ENCODE results near the gene SS18L1.

The SS18L1 gene

GRCh38 chr20:62195736-62196135 is 52.2 kb downstream of the SS18L1 start:
- no peak for DNase-seq (ENCODE audit: low spot score)

GRCh38 chr20:62196286-62196685 is 52.7 kb downstream of the SS18L1 start:
- DNase-seq (ENCODE audit: low spot score), result no peak

- no peak for DNase-seq (ENCODE audit: low spot score)
These were observed 53.7 kb downstream of the SS18L1 start for GRCh38 chr20:62197311-62197710.

DNA sequence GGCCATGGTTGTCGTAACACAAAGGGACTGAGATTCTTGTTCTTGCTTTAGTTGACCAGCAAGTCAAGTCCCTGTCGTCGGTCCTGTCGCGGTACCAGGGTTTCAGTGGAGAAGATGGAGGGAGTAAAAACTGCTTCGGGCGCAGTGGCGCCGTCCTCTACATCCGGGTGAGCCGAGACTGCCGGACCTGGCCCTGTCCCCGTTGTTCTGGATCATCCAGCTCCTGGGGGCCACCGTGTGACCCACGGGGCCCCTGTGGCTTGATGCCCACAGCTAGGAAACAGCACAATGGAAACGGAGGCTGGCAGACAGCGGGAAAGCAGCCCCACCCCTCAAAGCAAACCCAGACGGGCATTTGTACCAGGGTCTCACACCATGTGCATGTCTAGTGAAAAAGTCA is 54.2 kb downstream of the SS18L1 start:
- no peak for DNase-seq (ENCODE audit: low spot score)

GRCh38 chr20:62198496-62198895 is 54.9 kb downstream of the SS18L1 start:
- no peak for DNase-seq (ENCODE audit: low spot score)

GRCh38 chr20:62198931-62199330 is 55.4 kb downstream of the SS18L1 start:
- no peak for DNase-seq (ENCODE audit: low spot score)

DNA sequence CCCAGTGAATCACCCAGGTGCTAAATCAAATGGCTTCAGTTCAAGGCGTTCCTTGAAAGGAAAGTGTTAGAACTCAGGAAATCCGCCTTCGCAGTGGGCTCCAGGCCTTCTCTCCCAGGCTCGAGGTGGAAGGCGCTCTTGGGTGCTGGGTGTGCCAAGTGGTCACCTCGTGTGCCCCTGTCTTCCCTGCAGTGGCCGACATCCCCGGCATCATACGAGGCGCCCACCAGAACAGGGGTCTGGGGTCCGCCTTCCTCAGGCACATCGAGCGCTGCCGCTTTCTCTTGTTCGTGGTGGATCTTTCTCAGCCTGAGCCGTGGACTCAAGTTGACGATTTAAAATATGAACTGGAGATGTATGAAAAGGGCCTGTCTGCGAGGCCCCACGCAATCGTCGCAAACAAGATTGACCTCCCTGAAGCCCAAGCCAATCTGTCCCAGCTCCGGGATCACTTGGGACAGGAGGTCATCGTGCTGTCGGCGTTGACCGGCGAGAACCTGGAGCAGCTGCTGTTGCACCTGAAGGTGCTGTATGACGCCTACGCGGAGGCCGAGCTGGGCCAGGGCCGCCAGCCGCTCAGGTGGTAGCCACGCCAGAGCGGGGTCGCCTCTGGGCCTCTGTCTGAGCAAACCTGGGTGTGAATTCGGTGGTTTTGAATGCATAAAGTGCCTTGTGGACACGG is 57.1 kb downstream of the SS18L1 start:
- no peak for DNase-seq (ENCODE audit: low spot score)

- no peak for DNase-seq (ENCODE audit: low spot score)
These were observed 57.9 kb downstream of the SS18L1 start for GRCh38 chr20:62201173-62202082.

DNA sequence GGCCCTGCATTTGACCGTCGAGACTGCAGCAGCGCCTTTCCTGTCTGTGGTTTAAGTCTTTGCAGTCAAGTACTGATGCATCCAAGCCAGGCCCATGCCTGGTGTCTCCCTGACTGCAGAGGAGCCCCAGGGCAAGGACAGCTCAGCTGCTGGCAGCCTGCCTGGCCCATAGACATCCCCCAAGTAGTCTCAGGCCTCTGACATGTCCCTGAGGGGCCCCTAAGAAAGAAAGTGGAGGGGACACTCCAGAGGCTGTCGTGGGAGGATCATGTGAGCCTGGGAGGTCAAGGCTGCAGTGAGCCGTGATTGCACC is 58.5 kb downstream of the SS18L1 start:
- DNase-seq (ENCODE audit: low spot score), result no peak

DNA sequence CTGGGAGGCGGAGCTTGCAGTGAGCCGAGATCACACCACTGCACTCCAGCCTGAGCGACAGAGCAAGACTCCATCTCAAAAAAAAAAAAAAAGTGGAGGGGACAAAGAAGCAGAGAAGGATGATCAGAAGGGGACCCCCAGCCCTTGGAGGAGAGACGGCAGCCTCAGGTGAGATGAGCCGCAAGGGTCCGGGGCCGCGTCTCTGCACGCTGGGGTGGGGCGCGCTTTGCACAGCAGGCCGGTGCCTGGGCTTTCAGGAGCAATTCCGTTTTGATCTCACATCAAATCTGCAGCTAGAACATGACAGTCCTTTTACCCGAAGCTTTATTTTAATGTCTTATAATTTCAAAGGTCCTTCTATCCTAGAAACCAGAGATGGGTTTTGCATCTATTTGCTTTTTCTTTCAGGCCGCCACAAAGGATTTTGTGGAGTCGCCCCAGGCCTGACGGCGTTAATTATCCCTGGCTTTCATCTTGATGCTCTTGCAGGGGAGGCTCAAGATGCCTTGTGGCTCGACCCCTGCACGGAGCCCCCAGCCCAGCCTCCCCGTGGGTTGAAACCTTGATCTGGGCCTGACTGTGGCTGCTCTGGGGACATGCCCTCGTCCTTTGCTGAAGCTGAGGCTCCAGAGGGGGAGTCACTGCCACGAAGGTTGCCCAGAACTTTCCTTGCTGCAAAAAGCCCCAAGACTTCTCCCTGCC is 59.3 kb downstream of the SS18L1 start:
- DNase-seq (ENCODE audit: low spot score), result no peak

GRCh38 chr20:62203378-62204030 is 59.9 kb downstream of the SS18L1 start:
- no peak for DNase-seq (ENCODE audit: low spot score)

GRCh38 chr20:62205618-62206387 is 62.2 kb downstream of the SS18L1 start:
- DNase-seq (ENCODE audit: low spot score), result no peak

DNA sequence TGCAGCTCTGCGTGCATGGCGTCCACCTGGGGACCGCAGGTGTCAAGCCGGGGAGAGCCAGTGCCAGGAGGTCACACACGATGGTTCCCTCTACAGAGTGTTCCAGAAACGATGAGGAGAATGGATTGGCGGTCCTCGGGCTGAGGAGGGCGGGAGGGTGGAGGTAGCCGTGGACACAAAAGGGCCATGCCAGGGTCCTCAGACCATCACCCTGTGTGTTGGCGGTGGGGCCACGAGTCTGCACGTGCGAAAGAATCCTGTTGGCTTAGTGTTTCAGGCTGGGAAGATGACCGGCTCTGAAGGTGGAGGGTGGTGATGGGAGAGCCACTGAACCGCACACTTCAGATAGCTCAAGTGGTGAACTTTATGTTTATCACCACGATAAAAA is 62.8 kb downstream of the SS18L1 start:
- no peak for DNase-seq (ENCODE audit: low spot score)

GRCh38 chr20:62208061-62208794 is 64.7 kb downstream of the SS18L1 start:
- DNase-seq (ENCODE audit: low spot score), result no peak

DNA sequence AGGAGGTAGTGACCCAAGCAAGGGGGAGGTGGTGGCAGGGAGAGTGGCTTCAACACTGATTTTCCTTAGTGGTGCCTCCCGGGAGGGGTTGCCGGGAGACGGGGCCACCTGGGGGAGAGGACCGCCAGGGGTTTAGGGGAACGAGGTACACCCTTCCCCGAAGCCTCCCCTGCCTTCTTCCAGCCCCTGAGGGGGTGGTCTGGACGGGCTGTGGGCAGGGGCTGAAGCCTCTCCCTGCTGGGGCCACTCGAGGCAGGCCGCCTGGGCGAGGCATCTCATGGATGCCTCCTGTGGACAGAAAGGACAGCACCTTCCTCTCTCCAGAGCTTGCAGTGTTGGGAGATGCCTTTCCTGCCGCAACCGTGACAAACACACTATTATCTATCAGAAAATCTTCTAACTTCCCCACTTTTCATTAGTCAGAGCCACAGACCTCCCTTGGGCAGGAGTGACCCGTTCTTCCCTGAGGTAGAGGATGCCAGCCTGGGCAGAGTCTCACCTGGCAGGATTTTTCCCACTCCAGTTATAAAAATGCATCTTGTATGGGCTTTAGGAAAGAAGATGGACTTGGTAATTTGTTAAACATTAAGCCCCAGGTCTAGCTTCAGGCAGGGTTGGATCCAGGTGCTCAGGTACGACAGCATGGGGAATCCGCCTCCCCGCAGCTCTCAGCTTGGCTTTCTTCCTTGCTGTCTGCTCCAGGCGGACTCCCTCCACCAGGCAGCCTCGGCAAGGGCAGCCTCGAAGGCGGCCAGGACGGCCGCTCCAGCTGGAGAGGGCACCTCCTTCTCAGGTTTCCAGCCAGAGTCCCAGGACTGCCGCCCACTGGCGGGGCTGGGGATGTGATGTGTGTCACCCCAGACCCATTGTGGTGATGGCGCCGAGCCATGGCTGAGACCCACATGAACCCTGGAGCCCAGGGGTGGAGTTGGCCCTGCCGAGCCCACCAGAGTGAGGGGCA is 65.5 kb downstream of the SS18L1 start:
- DNase-seq (ENCODE audit: low spot score), result no peak

- no peak for DNase-seq (ENCODE audit: low spot score)
These were observed 66.4 kb downstream of the SS18L1 start for GRCh38 chr20:62209850-62210495.

- DNase-seq (ENCODE audit: low spot score), result no peak
These were observed 66.9 kb downstream of the SS18L1 start for GRCh38 chr20:62210496-62210855.

DNA sequence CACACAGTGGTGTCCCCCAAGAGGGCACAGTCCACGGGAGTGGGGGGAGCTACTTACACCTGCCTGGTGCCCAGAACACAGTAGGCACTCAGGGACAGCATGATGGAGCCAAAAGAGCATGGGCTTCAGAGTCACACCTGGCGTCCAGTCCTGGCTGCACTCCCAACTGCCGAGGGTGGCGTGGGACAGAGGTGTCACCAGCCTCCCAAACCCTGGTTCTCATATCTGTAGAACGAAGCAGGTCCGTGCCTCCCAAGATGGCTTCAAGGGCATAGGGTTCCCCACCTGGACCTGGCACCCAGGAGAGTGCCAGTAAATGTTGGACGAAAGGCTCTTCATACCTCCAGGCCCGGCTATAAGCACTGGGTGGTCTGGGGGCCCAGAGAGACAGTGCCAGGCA is 67.6 kb downstream of the SS18L1 start:
- DNase-seq (ENCODE audit: low spot score), result no peak

DNA sequence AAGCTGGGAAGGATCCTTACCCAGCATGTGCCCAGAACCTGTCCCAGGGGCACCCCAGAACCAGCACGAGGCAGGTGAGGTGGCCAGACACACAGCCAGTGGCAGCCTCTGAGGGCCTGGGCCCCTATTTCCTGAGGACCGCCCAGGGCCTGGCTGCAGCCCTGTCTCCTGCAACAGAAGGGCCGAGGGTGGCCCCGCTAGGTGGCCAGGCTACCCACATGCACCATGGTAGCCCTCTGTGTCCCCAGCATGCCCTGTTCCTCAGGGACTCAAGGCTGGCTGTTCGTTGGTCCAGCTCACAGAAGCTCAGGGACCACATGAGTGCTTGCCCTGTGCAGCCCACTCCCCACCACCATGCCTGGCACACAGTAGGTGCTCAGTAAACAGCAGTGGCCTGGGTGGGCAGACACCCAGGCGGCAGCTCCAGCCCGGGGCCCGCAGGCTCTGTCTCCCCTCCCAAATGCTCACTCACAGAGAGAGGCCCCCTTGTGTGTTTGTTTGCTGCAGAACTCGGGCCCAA is 68.3 kb downstream of the SS18L1 start:
- DNase-seq (ENCODE audit: low spot score), result no peak

Data from globus pallidus (tissue), 1 donor.